Naive B cell (primary cell): ENCODE data around the gene MYG1. TPM values are rescaled to one million over a fixed set of nuclear protein-coding genes. Genes with fewer than 3 reads are reported as not detected.

ENCODE experiments used
- polyA plus RNA-seq, 6 donors: library from polyadenylated mRNA; unstranded; fragments of 300-500 nt; fragmentation: Illumina TruSeq; gene quantifications; one replicate each; pipeline ENCODE4 v1.2.3, GENCODE V29; 2021; ENCODE audit warnings: low read depth in 6 of 6

Gene MYG1
- polyA plus RNA-seq, 6 donors from 2014 or later: 52.3 to 94.2 (median 60.4) TPM

Other genes starting within 250 kb of the MYG1 start
- gene TNS2, start 249.6 kb upstream of the MYG1 start, polyA plus RNA-seq: under 1 TPM in 5 of 6 donors, not detected in 1; 0.05 to 0.91 (median 0.47) TPM
- gene SPRYD3, start 220.3 kb upstream of the MYG1 start, polyA plus RNA-seq: 10 to 100 TPM; 12.8 to 31.1 (median 23.2) TPM
- gene IGFBP6, start 202.0 kb upstream of the MYG1 start, polyA plus RNA-seq: not detected
- gene SOAT2, start 196.2 kb upstream of the MYG1 start, polyA plus RNA-seq: not detected
- gene ZNF740, start 119.0 kb upstream of the MYG1 start, polyA plus RNA-seq: 1 to 10 TPM; 1.8 to 6.0 (median 4.2) TPM
- 1 to 10 TPM in 4 of 6 donors, under 1 TPM in 2; 0.19 to 1.8 (median 1.1) TPM for gene CSAD, start 118.8 kb upstream of the MYG1 start, polyA plus RNA-seq
- gene ITGB7, start 92.4 kb upstream of the MYG1 start, polyA plus RNA-seq: 100 to 1,000 TPM in 1 of 6 donors, 10 to 100 TPM in 5; 63.2 to 174 (median 96.4) TPM
- gene RARG, start 67.5 kb upstream of the MYG1 start, polyA plus RNA-seq: 1 to 10 TPM in 2 of 6 donors, under 1 TPM in 2, not detected in 2; 0.78 to 2.2 (median 1.3) TPM
- under 1 TPM in 3 of 6 donors, not detected in 3; 0.12 to 0.40 (median 0.23) TPM for gene ESPL1, start 31.4 kb upstream of the MYG1 start, polyA plus RNA-seq
- gene PFDN5, start 4.2 kb upstream of the MYG1 start, polyA plus RNA-seq: 1,000 to 10,000 TPM; 1,564 to 1,943 (median 1,771) TPM
- gene AAAS, start 21.9 kb downstream of the MYG1 start, polyA plus RNA-seq: 10 to 100 TPM; 34.9 to 49.9 (median 38.5) TPM
- under 1 TPM in 3 of 6 donors, not detected in 3; 0.17 to 0.33 (median 0.27) TPM for gene SP7, start 36.7 kb downstream of the MYG1 start, polyA plus RNA-seq
- 10 to 100 TPM in 5 of 6 donors, 1 to 10 TPM in 1; 8.3 to 17.5 (median 12.7) TPM for gene SP1, start 80.5 kb downstream of the MYG1 start, polyA plus RNA-seq
- gene AMHR2, start 124.2 kb downstream of the MYG1 start, polyA plus RNA-seq: not detected
- 1,000 to 10,000 TPM in 1 of 6 donors, 100 to 1,000 TPM in 5; 660 to 1,169 (median 730) TPM for gene PRR13, start 142.0 kb downstream of the MYG1 start, polyA plus RNA-seq
- 100 to 1,000 TPM; 116 to 172 (median 146) TPM for gene PCBP2, start 152.4 kb downstream of the MYG1 start, polyA plus RNA-seq
- gene MAP3K12, start 199.8 kb downstream of the MYG1 start, polyA plus RNA-seq: 1 to 10 TPM in 4 of 6 donors, under 1 TPM in 1, not detected in 1; 1.00 to 1.8 (median 1.4) TPM
- gene TARBP2, start 201.6 kb downstream of the MYG1 start, polyA plus RNA-seq: 10 to 100 TPM; 14.8 to 29.0 (median 18.5) TPM
- gene NPFF, start 207.8 kb downstream of the MYG1 start, polyA plus RNA-seq: not detected